Lower leg skin (tissue), 3 donors: Measurements from ENCODE around the gene BNIP5.

Experiments used
- CTCF ChIP-seq, 3 donors: fragments of 450-650 bp; IDR thresholded peaks; one replicate each; pipeline ENCODE4 v1.5.1; 2016; ENCODE audit warnings: antibody characterized with exemption in 3 of 3, mild to moderate bottlenecking in 3 of 3, moderate library complexity in 2 of 3
- POLR2A ChIP-seq, 2 donors: fragments of 450-650 bp; IDR thresholded peaks; one replicate each; pipeline ENCODE4 v1.6.1; 2016 to 2017; ENCODE audit warnings: antibody characterized with exemption in 2 of 2, mild to moderate bottlenecking in 1 of 2, moderate library complexity in 1 of 2

DNA sequence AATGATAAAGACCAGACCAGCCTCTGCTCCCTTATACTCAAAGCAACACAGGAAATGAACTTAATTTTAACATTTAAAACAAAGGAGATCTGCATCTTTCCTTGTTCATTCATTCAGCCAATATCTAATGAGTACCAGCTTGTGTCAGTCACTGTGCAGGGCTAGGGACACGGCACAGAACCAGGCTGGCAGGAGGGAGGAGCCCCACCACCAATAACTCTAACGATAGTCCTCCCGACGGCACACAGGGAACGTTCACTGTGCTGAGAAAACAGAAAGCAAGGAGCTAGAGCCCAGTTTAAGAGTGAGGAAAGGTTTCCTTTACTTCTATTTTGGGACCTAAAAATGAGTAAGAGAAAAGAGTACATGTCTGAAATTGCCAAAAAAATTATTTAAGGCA is 40.9 kb upstream of the BNIP5 start:
- TF ChIP-seq CTCF (IDR thresholded peaks at IDR 0.05) = no peak
- no peak for TF ChIP-seq POLR2A (IDR thresholded peaks at IDR 0.05)
